HG02588 (cell line): ENCODE measurements around the gene UBAC1.

Source experiments
- ATAC-seq: cut with Tn5 transposase; IDR thresholded peaks from one replicate; pipeline ENCODE4 v1.9.1; 2021; ENCODE audit warnings: mild to moderate bottlenecking, moderate library complexity; ENCODE audit not compliant: unreplicated experiment

The UBAC1 gene

GRCh38 chr9:135887585-135888050 lies 73.6 kb downstream of the UBAC1 start:
- ATAC-seq, result no peak

GRCh38 chr9:135887021-135887507 lies 74.1 kb downstream of the UBAC1 start:
- no peak for ATAC-seq

GRCh38 chr9:135886147-135886981 lies 74.8 kb downstream of the UBAC1 start:
- no peak for ATAC-seq

GRCh38 chr9:135885100-135885853 lies 75.9 kb downstream of the UBAC1 start:
- no peak for ATAC-seq

GRCh38 chr9:135884328-135885035 lies 76.7 kb downstream of the UBAC1 start:
- no peak for ATAC-seq

GRCh38 chr9:135883410-135884089 lies 77.6 kb downstream of the UBAC1 start:
- no peak for ATAC-seq
